Measurements from ENCODE around the gene FSIP1. TPM values are rescaled to one million over a fixed set of nuclear protein-coding genes. Genes with fewer than 3 reads are reported as not detected.

Gene FSIP1
- total RNA-seq, 1 donor from 2014 or later = 0.41 TPM

DNA sequence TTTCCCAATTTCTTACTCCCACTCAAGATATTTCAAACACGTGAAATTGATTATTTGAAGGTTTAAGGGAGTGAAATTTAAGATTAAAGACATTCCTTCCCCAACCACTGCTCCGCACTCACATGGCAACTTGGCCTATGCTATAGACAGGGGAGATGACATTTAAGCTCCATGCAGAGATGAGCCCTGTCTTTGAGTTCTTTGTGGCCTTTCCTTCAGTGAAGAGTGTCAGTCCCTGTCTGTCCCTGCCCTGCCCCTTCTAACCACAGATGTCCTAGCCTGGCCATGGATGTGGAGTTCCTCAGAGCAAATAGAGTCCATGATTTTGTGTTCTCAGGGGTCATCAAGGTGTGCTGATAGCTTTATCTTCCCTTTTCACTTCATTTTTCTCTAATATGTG, 231.2 kb downstream of the FSIP1 start:
- no peak for DNase-seq (ENCODE audit: low spot score)
- no peaks in the 10 kb centered on the region for H3K4me1 Mint-ChIP-seq (ENCODE audit: unreplicated experiment)
- no peak for TF ChIP-seq CTCF (IDR thresholded peaks at IDR 0.05; ENCODE audit: unreplicated experiment)
- H3K27ac Mint-ChIP-seq (ENCODE audit: unreplicated experiment) = no peak overlapping the region
- H3K4me3 Mint-ChIP-seq (ENCODE audit: unreplicated experiment) = no peak overlapping the region
- no peaks in the 10 kb centered on the region for H3K27me3 Mint-ChIP-seq (ENCODE audit: unreplicated experiment)
- H3K9me3 Mint-ChIP-seq (ENCODE audit: unreplicated experiment) = no peaks in the 10 kb centered on the region
- H3K36me3 Mint-ChIP-seq (ENCODE audit: low read depth, unreplicated experiment) = no peaks in the 10 kb centered on the region

Other genes with a start within 250 kb of the FSIP1 start
- gene THBS1, start 201.8 kb downstream of the FSIP1 start, total RNA-seq (ENCODE audit: unreplicated experiment) = 8.2 TPM
- 2.4 TPM for gene GPR176, start 137.4 kb upstream of the FSIP1 start, total RNA-seq (ENCODE audit: unreplicated experiment)
- 42.0 TPM for gene EIF2AK4, start 151.3 kb upstream of the FSIP1 start, total RNA-seq (ENCODE audit: unreplicated experiment)